Stimulated activated CD4-positive, alpha-beta T cell treated with anti-CD3 and anti-CD28 coated beads, TNF-alpha, amount 100 ng/mL, for 48 hours (primary cell): Measurements from ENCODE around the gene PGPEP1.

Source experiments
- DNase-seq, 3 donors: peaks; one replicate each; pipeline ENCODE4 v3.0.0-alpha.2; 2020; ENCODE audit warnings: low read depth in 3 of 3

PGPEP1 gene

GRCh38 chr19:18418029-18418482 lies 77.7 kb downstream of the PGPEP1 start:
- DNase-seq, result no peak

- DNase-seq, result no peak
Observed at GRCh38 chr19:18418483-18419194, 78.2 kb downstream of the PGPEP1 start.

GRCh38 chr19:18419195-18419698 lies 78.8 kb downstream of the PGPEP1 start, which contains the start of gene SSBP4:
Gene SSBP4, plus strand, starts transcription at chr19:18419398. Its CDS starts 251 bp downstream, at chr19:18419649.
- DNase-seq, result peak in 2 of 3 donors; percentile 48 to 61
